ENCODE results near the gene NSD2. TPM values are rescaled to one million over a fixed set of nuclear protein-coding genes. Genes with fewer than 3 reads are reported as not detected.
"Not testable (repeated sequence)": the region's sequence is repeated elsewhere in the genome, so short reads cannot be mapped to it uniquely, and the experiment has no call there.

The NSD2 gene
- total and polyA plus RNA-seq, 3 experiments from 2014 or later = 9.0 to 152 (median 150) TPM

DNA sequence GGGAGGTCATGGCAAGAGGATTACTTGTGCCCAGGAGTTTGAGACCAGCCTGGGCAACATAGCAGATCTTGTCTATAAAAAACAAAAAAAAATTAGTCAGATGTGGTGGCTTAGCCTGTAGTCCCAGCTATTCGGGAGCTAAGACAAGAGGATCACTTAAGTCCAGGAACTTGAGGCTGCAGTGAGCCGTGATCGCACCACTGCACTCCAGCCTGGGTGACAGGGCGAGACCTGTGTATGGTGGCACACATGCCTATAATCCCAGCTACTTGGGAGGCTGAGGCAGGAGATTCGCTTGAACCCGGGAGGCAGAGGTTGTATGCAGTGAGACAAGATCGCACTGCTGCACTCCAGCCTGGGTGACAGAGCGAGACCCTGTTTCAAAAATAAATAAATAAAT is 35.4 kb upstream of the NSD2 start:
- H3K27ac ChIP-seq (ENCODE audit: low read depth, low read length); H3K4me3 ChIP-seq (ENCODE audit: low read length); H3K27me3 Mint-ChIP-seq; H3K27me3 ChIP-seq (ENCODE audit: insufficient read depth, low read length, poor library complexity, severe bottlenecking); H3K4me1 ChIP-seq (ENCODE audit: insufficient read depth, low read length); POLR2A ChIA-PET; H3K4me3 Mint-ChIP-seq; H3K27ac Mint-ChIP-seq; H3K9me3 Mint-ChIP-seq; H3K4me1 Mint-ChIP-seq; H3K9me3 ChIP-seq (ENCODE audit: low read length); DNase-seq: not testable (repeated sequence)
- CTCF ChIA-PET = interaction anchor here (0.6 kb wide), 1 partner anchor 1143 kb away, joined by 3 read pairs; no protein-coding TSS in a partner anchor
- peaks cover 6 to 82% (median 10%) of the 10 kb centered on the region in 3 donors for H3K36me3 Mint-ChIP-seq
- H3K36me3 ChIP-seq (ENCODE audit: insufficient read depth, low read length) = peaks cover 26% of the 10 kb centered on the region

DNA sequence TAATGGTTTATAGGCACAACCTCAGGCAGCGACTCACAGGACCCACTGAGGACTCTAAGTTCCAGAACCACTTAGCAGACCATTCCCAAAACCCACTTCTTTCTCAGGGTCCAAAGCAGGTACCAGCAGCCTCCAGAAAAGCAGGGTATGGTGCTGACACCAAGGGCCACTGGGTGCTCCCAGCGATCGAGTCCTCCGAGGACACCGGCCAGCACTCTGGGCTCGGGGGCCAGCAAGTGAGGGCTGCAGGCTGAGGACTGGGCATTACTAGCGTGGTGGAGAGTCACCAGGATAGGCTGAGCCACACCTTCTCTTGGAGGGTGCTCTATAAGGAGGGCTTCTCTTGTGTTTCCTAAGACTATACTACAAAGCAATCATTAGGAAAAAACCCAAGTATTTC is 34.5 kb upstream of the NSD2 start:
- no peaks in the 10 kb centered on the region for H3K4me1 ChIP-seq (ENCODE audit: insufficient read depth, low read length)
- POLR2A ChIA-PET = no interaction called here
- H3K9me3 ChIP-seq (ENCODE audit: low read length) = no peaks in the 10 kb centered on the region
- H3K27me3 ChIP-seq (ENCODE audit: insufficient read depth, low read length, poor library complexity, severe bottlenecking) = no peaks in the 10 kb centered on the region
- DNase-seq = no peak
- H3K4me1 Mint-ChIP-seq = peaks cover under 1 to 5% (median 2%) of the 10 kb centered on the region in 3 donors
- no peak overlapping the region for H3K27ac Mint-ChIP-seq
- no peak overlapping the region for H3K27ac ChIP-seq (ENCODE audit: low read depth, low read length)
- H3K9me3 Mint-ChIP-seq = no peaks in the 10 kb centered on the region
- CTCF ChIA-PET = no interaction called here
- H3K4me3 ChIP-seq (ENCODE audit: low read length) = no peak overlapping the region
- H3K4me3 Mint-ChIP-seq = no peak overlapping the region
- H3K36me3 ChIP-seq (ENCODE audit: insufficient read depth, low read length) = peaks cover 30% of the 10 kb centered on the region
- H3K27me3 Mint-ChIP-seq = no peaks in the 10 kb centered on the region
- peaks cover 4 to 83% (median 9%) of the 10 kb centered on the region in 3 donors for H3K36me3 Mint-ChIP-seq

GRCh38 chr4:1837069-1837468 is 34.1 kb upstream of the NSD2 start:
- Mint-ChIP-seq H3K36me3 (peaks cover 3 to 83% (median 8%) of the 10 kb centered on the region in 3 donors), H3K27me3 (no peaks in the 10 kb centered on the region), H3K9me3 (no peaks in the 10 kb centered on the region), H3K4me1 (peaks cover 5 to 6% (median 6%) of the 10 kb centered on the region in 3 donors), H3K27ac (peak overlapping the region in 1 of 8 donors; percentile 73), H3K4me3 (no peak overlapping the region)
- DNase-seq = no peak
- Histone ChIP-seq H3K4me1 (ENCODE audit: insufficient read depth, low read length) (no peaks in the 10 kb centered on the region), H3K27ac (ENCODE audit: low read depth, low read length) (no peak overlapping the region), H3K9me3 (ENCODE audit: low read length) (no peaks in the 10 kb centered on the region), H3K27me3 (ENCODE audit: insufficient read depth, low read length, poor library complexity, severe bottlenecking) (no peaks in the 10 kb centered on the region), H3K4me3 (ENCODE audit: low read length) (no peak overlapping the region), H3K36me3 (ENCODE audit: insufficient read depth, low read length) (peaks cover 30% of the 10 kb centered on the region)
- ChIA-PET CTCF (no interaction called here), POLR2A (no interaction called here)

DNA sequence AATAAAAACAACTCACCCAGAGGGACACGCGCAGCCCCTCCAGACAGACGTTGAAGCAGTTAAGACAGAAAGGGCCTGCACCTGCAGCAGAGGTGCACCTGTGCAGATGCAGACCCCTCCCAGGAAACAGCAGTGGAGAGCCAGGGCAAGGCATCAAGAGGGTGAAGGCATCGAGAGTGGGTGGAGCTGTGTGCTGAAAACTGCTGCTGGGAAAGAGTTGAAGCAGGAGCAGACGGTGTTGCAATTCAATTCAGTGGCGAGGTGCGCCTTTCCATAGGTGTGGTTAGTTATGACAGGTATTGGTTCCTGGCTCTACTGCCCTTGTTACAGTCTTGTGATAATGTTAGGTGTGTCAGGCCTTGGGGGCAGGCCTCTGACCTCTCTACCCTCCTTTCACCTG is 31.9 kb upstream of the NSD2 start:
- CTCF ChIA-PET = interaction anchor here (0.7 kb wide), 1 partner anchor 703 kb away, joined by 3 read pairs; no protein-coding TSS in a partner anchor
- Mint-ChIP-seq H3K27me3 (no peaks in the 10 kb centered on the region), H3K36me3 (peaks cover 3 to 85% (median 12%) of the 10 kb centered on the region in 3 donors), H3K4me1 (peaks cover 10 to 15% (median 13%) of the 10 kb centered on the region in 3 donors), H3K27ac (peak overlapping the region in 1 of 8 donors; percentile 33), H3K4me3 (no peak overlapping the region), H3K9me3 (no peaks in the 10 kb centered on the region)
- DNase-seq = no peak
- H3K9me3 ChIP-seq (ENCODE audit: low read length) = no peaks in the 10 kb centered on the region
- H3K4me3 ChIP-seq (ENCODE audit: low read length) = no peak overlapping the region
- POLR2A ChIA-PET = no interaction called here
- H3K36me3 ChIP-seq (ENCODE audit: insufficient read depth, low read length) = peaks cover 41% of the 10 kb centered on the region
- no peak overlapping the region for H3K27ac ChIP-seq (ENCODE audit: low read depth, low read length)
- no peaks in the 10 kb centered on the region for H3K4me1 ChIP-seq (ENCODE audit: insufficient read depth, low read length)
- H3K27me3 ChIP-seq (ENCODE audit: insufficient read depth, low read length, poor library complexity, severe bottlenecking) = no peaks in the 10 kb centered on the region

DNA sequence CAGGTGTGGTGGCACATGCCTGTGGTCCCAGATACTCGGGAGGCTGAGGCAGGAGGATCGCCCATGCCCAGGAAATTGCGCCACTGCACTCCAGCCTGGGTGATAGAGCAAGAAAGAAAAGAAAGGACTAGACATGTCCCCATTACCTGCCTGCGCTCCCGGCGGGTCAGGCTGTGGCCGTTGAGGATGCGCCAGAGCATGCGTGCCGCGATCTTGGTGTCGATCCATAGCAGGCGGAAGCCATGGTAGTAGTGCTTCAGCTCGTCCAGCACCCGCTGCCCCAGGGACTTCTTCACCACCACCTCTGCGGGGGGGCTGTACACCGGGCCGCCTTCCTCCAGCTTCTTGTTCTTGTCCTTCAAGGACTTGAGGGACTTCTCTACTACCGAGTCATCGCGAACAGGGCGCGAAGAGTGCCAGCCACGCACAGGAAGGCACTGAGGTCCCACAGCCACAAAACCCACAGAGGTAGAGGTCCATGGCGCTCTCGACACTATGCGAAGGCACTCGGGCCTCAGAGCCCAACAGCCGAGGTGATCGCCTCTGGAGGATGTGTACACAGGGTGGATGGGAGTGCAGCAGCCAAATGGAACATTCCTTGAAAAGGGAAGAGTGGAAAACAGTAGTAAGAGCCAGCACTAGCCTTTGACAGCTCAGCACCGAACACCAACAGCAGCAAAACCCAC is 29.8 kb upstream of the NSD2 start:
- peaks cover 29% of the 10 kb centered on the region for H3K36me3 ChIP-seq (ENCODE audit: insufficient read depth, low read length)
- peaks cover under 1 to 76% (median 10%) of the 10 kb centered on the region in 3 donors for H3K36me3 Mint-ChIP-seq
- POLR2A ChIA-PET = no interaction called here
- H3K27me3 ChIP-seq (ENCODE audit: insufficient read depth, low read length, poor library complexity, severe bottlenecking) = no peaks in the 10 kb centered on the region
- no peak overlapping the region for H3K27ac ChIP-seq (ENCODE audit: low read depth, low read length)
- no peaks in the 10 kb centered on the region for H3K27me3 Mint-ChIP-seq
- no peaks in the 10 kb centered on the region for H3K9me3 Mint-ChIP-seq
- no peak overlapping the region for H3K4me3 ChIP-seq (ENCODE audit: low read length)
- H3K27ac Mint-ChIP-seq = peak overlapping the region in 1 of 8 donors; percentile 79
- H3K4me3 Mint-ChIP-seq = peak overlapping the region in 1 of 7 donors; percentile 18
- H3K4me1 Mint-ChIP-seq = peaks cover 10 to 15% (median 11%) of the 10 kb centered on the region in 3 donors
- no peak for DNase-seq
- H3K9me3 ChIP-seq (ENCODE audit: low read length) = no peaks in the 10 kb centered on the region
- CTCF ChIA-PET = interaction anchor here (1.8 kb wide), 1 partner anchor 59 kb away, joined by 5 read pairs; no protein-coding TSS in a partner anchor
- no peaks in the 10 kb centered on the region for H3K4me1 ChIP-seq (ENCODE audit: insufficient read depth, low read length)

DNA sequence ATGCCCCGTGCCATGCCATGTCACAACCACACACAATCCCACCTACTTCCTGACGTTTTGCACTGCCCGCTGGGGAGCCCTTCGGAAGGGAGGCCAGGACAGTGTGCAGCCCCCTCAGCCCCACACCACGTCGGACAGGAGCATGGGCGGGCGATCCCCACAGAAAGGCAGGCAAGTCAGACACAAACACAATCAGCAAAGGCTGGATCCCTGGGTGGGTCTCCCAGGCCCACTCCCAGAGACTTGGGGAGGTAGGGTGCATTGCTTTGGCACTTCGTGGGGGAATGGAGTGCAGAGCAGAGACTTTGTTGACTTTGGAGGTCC is 29.3 kb upstream of the NSD2 start:
- Histone ChIP-seq H3K9me3 (ENCODE audit: low read length) (no peaks in the 10 kb centered on the region), H3K4me1 (ENCODE audit: insufficient read depth, low read length) (no peaks in the 10 kb centered on the region), H3K27ac (ENCODE audit: low read depth, low read length) (no peak overlapping the region), H3K27me3 (ENCODE audit: insufficient read depth, low read length, poor library complexity, severe bottlenecking) (no peaks in the 10 kb centered on the region), H3K4me3 (ENCODE audit: low read length) (no peak overlapping the region), H3K36me3 (ENCODE audit: insufficient read depth, low read length) (peaks cover 24% of the 10 kb centered on the region)
- POLR2A ChIA-PET = no interaction called here
- no peak for DNase-seq
- CTCF ChIA-PET = interaction anchor here (1.8 kb wide), 1 partner anchor 58 kb away, joined by 5 read pairs; no protein-coding TSS in a partner anchor
- no peaks in the 10 kb centered on the region for H3K27me3 Mint-ChIP-seq
- H3K27ac Mint-ChIP-seq = no peak overlapping the region
- no peaks in the 10 kb centered on the region for H3K9me3 Mint-ChIP-seq
- peaks cover 0 to 76% (median 9%) of the 10 kb centered on the region in 3 donors for H3K36me3 Mint-ChIP-seq
- no peak overlapping the region for H3K4me3 Mint-ChIP-seq
- peaks cover 10 to 15% (median 11%) of the 10 kb centered on the region in 3 donors for H3K4me1 Mint-ChIP-seq

GRCh38 chr4:1842339-1842895 is 28.8 kb upstream of the NSD2 start:
- H3K9me3 ChIP-seq (ENCODE audit: low read length) = no peaks in the 10 kb centered on the region
- no peaks in the 10 kb centered on the region for H3K27me3 ChIP-seq (ENCODE audit: insufficient read depth, low read length, poor library complexity, severe bottlenecking)
- H3K36me3 ChIP-seq (ENCODE audit: insufficient read depth, low read length) = peaks cover 22% of the 10 kb centered on the region
- no peak overlapping the region for H3K4me3 ChIP-seq (ENCODE audit: low read length)
- Mint-ChIP-seq H3K4me1 (peaks cover 10 to 15% (median 11%) of the 10 kb centered on the region in 3 donors), H3K4me3 (no peak overlapping the region), H3K36me3 (peaks cover 0 to 75% (median 11%) of the 10 kb centered on the region in 3 donors), H3K9me3 (no peaks in the 10 kb centered on the region), H3K27ac (peak overlapping the region in 2 of 8 donors; percentile 11 to 95), H3K27me3 (no peaks in the 10 kb centered on the region)
- no peak for DNase-seq
- POLR2A ChIA-PET = no interaction called here
- H3K4me1 ChIP-seq (ENCODE audit: insufficient read depth, low read length) = no peaks in the 10 kb centered on the region
- no peak overlapping the region for H3K27ac ChIP-seq (ENCODE audit: low read depth, low read length)
- CTCF ChIA-PET = interaction anchor here (1.8 kb wide), 1 partner anchor 58 kb away, joined by 5 read pairs; no protein-coding TSS in a partner anchor

DNA sequence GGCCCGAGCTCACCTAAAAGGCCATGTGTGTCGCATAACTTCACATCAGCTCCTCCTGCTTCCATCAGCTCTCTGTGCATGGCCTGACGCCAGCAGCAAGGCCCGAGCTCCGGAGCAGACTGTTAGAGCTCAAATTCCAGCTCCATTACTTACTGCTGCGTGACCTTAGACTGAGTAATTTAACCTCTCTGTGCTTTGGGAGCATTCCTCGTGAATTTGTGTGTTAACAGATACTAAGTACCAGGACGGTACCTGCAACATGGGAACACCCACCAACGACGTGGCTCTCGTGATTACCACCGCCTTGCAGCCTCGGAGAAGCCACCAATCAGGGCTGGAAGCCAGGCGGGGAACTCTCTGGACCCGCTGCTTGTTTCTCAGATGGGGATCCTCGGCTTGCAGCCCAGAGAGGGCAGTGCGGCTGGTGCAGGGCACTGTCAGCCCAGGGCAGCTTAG is 28.2 kb upstream of the NSD2 start:
- Mint-ChIP-seq H3K36me3 (peaks cover 0 to 74% (median 11%) of the 10 kb centered on the region in 3 donors), H3K27me3 (no peaks in the 10 kb centered on the region), H3K27ac (no peak overlapping the region), H3K9me3 (no peaks in the 10 kb centered on the region), H3K4me3 (no peak overlapping the region), H3K4me1 (peaks cover 10 to 15% (median 11%) of the 10 kb centered on the region in 3 donors)
- H3K4me3 ChIP-seq (ENCODE audit: low read length) = no peak overlapping the region
- H3K9me3 ChIP-seq (ENCODE audit: low read length) = no peaks in the 10 kb centered on the region
- DNase-seq = no peak
- no peaks in the 10 kb centered on the region for H3K4me1 ChIP-seq (ENCODE audit: insufficient read depth, low read length)
- ChIA-PET POLR2A (no interaction called here), CTCF (interaction anchor here (1.8 kb wide), 1 partner anchor 57 kb away, joined by 5 read pairs; no protein-coding TSS in a partner anchor)
- H3K36me3 ChIP-seq (ENCODE audit: insufficient read depth, low read length) = peaks cover 22% of the 10 kb centered on the region
- no peaks in the 10 kb centered on the region for H3K27me3 ChIP-seq (ENCODE audit: insufficient read depth, low read length, poor library complexity, severe bottlenecking)
- H3K27ac ChIP-seq (ENCODE audit: low read depth, low read length) = no peak overlapping the region

Data from CD8-positive, alpha-beta memory T cell (primary cell).